BLaER1 (cell line): Measurements from ENCODE around the gene PACSIN2.

ENCODE experiments used
- H3K27ac ChIP-seq: shearing (Covaris generic); formaldehyde crosslinking; 2 replicates; pipeline ENCODE4 v1.8.1; 2022
- H3K27me3 ChIP-seq: shearing (Covaris generic); formaldehyde crosslinking; 2 replicates; pipeline ENCODE4 v1.8.1; 2022
- H3K36me3 ChIP-seq: shearing (Covaris generic); formaldehyde crosslinking; 2 replicates; pipeline ENCODE4 v1.8.1; 2022
- H3K4me1 ChIP-seq: shearing (Covaris generic); formaldehyde crosslinking; 2 replicates; pipeline ENCODE4 v1.8.1; 2022
- H3K4me2 ChIP-seq: shearing (Covaris generic); formaldehyde crosslinking; 2 replicates; pipeline ENCODE4 v1.8.1; 2022
- H3K4me3 ChIP-seq: shearing (Covaris generic); formaldehyde crosslinking; 2 replicates; pipeline ENCODE4 v1.8.1; 2022
- H3K9ac ChIP-seq: shearing (Covaris generic); formaldehyde crosslinking; 2 replicates; pipeline ENCODE4 v1.8.1; 2022
- H3K9me3 ChIP-seq: shearing (Covaris generic); formaldehyde crosslinking; 2 replicates; pipeline ENCODE4 v1.8.1; 2022
- H4K20me1 ChIP-seq: shearing (Covaris generic); formaldehyde crosslinking; 2 replicates; pipeline ENCODE4 v1.8.1; 2022
- Cebpa-rat ChIP-seq: shearing (Covaris generic); IDR thresholded peaks from 2 replicates; pipeline ENCODE4 v1.8.1; 2022

Gene PACSIN2

DNA sequence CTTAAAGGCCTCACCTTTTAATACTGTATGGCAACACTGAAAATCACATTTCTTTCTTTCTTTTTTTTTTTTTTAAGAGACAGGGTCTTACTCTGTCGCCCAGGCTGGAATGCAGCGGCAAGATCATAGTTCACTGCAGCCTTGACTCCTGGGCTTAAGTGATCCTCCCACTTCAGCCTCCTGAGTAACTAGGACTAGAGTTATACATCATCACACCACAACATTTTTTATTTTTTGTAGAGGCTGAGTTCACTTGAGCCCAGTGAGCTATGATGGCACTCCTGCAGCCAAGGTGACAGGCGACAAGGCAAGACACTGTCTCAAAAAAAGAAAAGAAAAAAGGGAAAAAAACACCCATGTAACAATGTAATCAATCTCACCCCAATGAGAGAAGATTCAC lies 167.8 kb downstream of the PACSIN2 start:
- Histone ChIP-seq H3K4me3 (no peak overlapping the region), H3K4me2 (no peak overlapping the region), H3K27ac (no peak overlapping the region), H3K36me3 (peaks cover 52% of the 10 kb centered on the region), H3K9me3 (no peaks in the 10 kb centered on the region), H3K27me3 (no peaks in the 10 kb centered on the region), H3K4me1 (peaks cover 9% of the 10 kb centered on the region; the same call in 1 of the 2 replicates), H4K20me1 (peaks cover 43% of the 10 kb centered on the region), H3K9ac (no peak overlapping the region)
- no peak for TF ChIP-seq Cebpa-rat

DNA sequence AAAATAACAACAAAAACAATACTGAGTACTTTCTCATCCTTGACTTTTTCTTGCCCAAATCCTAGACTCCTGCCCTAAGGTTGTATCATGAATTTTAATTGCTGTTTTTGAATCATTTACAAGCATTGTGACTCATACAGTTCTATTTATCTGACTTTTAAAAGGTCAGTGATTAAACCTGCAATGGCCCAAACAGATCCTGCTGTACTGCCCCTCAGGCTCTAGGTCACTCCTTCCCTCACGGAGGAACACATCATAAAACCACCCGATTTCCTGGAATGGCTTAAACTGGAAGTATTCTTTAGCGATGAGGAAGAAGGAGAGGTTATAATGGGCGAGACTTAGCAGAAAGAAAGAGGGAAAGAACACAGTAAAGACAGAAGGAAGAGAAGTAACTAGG lies 170.2 kb downstream of the PACSIN2 start:
- no peak overlapping the region for H3K9ac ChIP-seq
- H3K27me3 ChIP-seq, result no peaks in the 10 kb centered on the region
- H3K9me3 ChIP-seq, result no peaks in the 10 kb centered on the region
- H3K36me3 ChIP-seq, result peaks cover 75% of the 10 kb centered on the region
- no peak overlapping the region for H3K27ac ChIP-seq
- H3K4me2 ChIP-seq, result no peak overlapping the region
- no peak overlapping the region for H3K4me3 ChIP-seq
- H3K4me1 ChIP-seq, result peaks cover 9% of the 10 kb centered on the region; the same call in 1 of the 2 replicates
- peaks cover 24% of the 10 kb centered on the region; the same call in 1 of the 2 replicates for H4K20me1 ChIP-seq
- no peak for TF ChIP-seq Cebpa-rat

DNA sequence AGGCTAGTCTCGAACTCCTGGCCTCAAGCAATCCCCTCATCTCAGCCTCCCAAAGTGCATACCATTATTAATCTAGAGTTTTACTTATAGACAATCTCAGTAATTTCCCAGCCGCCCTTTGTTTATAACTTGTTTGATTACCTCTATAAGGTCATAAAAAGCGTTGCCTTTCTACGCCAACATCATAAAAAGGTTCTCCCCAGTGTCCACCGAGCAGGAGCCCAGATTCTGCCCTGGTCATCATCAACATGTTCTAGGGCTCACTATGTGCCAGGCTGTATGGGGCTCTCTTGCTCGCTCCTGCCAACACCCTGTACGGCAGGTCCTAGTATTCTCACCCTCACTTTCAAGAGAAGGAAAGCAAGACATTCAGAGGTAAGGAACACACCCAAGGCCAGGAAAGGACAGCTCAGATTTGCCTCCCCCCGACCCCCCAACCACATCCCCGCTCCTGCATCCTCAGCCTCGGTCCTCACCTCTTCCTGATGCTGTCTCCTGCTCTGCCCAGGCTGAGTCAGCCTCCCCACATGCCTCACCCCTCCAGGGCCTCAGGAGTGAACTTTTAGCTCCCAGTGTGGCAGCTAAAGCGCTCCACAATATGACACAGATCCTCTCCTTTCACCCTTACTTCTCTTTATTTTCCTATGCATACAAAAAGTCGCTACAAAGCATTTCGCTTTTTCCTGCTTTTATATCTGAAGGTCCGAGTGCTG lies 172.1 kb downstream of the PACSIN2 start:
- Histone ChIP-seq H3K27ac (no peak overlapping the region), H3K4me3 (no peak overlapping the region)

DNA sequence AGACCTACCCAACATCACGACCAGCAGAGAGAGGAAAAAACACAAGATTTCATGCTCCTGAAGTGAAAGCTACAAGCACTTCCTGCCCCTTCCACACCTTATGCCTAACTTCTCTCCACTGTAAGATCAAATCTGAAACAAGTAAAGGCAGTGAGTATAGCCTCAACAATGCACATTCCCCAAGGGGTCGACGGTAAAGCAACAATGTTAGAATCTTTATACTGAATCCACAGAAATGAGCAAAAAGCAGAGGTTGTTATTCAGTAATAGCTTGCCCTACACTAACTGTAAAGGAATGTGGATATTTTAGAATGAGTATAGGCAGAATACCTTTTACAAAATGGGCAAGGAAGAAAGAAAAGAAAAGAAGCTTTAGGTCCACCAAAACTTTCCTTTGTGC lies 173.5 kb downstream of the PACSIN2 start:
- Histone ChIP-seq H3K4me2 (no peak overlapping the region), H3K9me3 (no peaks in the 10 kb centered on the region), H3K9ac (no peak overlapping the region), H3K27ac (no peak overlapping the region), H3K4me1 (peaks cover 9% of the 10 kb centered on the region; the same call in 1 of the 2 replicates), H3K27me3 (no peaks in the 10 kb centered on the region), H4K20me1 (no peaks in the 10 kb centered on the region), H3K36me3 (peaks cover 92% of the 10 kb centered on the region), H3K4me3 (no peak overlapping the region)
- TF ChIP-seq Cebpa-rat, result no peak

More for the DNA sequence above, 172.1 kb downstream of the PACSIN2 start:
- Histone ChIP-seq H3K9ac (no peak overlapping the region), H4K20me1 (peaks cover 9% of the 10 kb centered on the region; the same call in 1 of the 2 replicates), H3K36me3 (peaks cover 88% of the 10 kb centered on the region), H3K27me3 (no peaks in the 10 kb centered on the region), H3K9me3 (no peaks in the 10 kb centered on the region), H3K4me1 (peaks cover 9% of the 10 kb centered on the region; the same call in 1 of the 2 replicates), H3K4me2 (no peak overlapping the region)
- TF ChIP-seq Cebpa-rat, result no peak

DNA sequence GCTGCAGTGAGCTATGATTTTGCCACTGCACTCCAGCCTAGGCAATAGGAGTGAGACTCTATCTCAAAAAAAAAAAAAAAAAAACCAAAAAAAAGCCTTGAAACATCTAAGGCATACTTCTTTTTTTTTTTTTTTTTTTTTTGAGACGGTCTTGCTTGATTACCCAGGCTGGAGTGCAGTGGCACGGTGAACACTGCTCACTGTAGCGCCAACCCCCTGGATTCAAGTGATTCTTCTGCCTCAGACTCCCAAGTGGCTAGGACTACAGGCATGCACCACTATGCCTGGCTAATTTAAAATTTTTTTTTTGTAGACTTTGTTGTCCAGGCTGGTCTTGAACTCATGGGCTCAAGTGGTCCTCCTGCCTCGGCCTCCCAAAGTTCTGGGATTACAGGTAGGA lies 177.4 kb downstream of the PACSIN2 start:
- H3K4me2 ChIP-seq, result no peak overlapping the region
- no peaks in the 10 kb centered on the region for H4K20me1 ChIP-seq
- H3K36me3 ChIP-seq, result peaks cover 93% of the 10 kb centered on the region
- H3K4me1 ChIP-seq, result no peaks in the 10 kb centered on the region
- H3K27me3 ChIP-seq, result no peaks in the 10 kb centered on the region
- no peak for TF ChIP-seq Cebpa-rat
- no peak overlapping the region for H3K9ac ChIP-seq
- H3K9me3 ChIP-seq, result no peaks in the 10 kb centered on the region
- no peak overlapping the region for H3K27ac ChIP-seq
- H3K4me3 ChIP-seq, result no peak overlapping the region

DNA sequence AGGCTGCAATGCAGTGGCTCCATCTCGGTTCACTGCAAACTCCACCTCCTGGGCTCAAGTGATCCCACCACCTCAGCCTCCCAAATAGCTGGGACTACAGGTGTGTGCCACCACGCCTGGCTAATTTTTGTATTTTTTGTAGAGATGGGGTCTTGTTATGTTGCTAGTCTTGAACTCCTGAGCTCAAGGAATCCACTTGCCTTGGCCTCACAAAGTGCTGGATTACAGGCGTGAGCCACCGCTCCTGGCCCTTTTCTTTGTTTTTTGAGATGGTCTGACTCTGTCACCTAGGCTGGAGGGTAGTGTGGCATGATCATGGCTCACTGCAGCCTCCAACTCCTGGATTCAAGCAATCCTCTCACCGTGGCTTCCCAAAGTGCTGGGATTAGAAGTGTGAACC lies 178.9 kb downstream of the PACSIN2 start:
- H3K27me3 ChIP-seq, result no peaks in the 10 kb centered on the region
- TF ChIP-seq Cebpa-rat, result no peak
- H3K36me3 ChIP-seq, result peaks cover 93% of the 10 kb centered on the region
- H3K4me2 ChIP-seq, result no peak overlapping the region
- no peak overlapping the region for H3K9ac ChIP-seq
- H3K27ac ChIP-seq, result no peak overlapping the region
- no peaks in the 10 kb centered on the region for H4K20me1 ChIP-seq
- H3K9me3 ChIP-seq, result no peaks in the 10 kb centered on the region
- H3K4me1 ChIP-seq, result no peaks in the 10 kb centered on the region
- no peak overlapping the region for H3K4me3 ChIP-seq

DNA sequence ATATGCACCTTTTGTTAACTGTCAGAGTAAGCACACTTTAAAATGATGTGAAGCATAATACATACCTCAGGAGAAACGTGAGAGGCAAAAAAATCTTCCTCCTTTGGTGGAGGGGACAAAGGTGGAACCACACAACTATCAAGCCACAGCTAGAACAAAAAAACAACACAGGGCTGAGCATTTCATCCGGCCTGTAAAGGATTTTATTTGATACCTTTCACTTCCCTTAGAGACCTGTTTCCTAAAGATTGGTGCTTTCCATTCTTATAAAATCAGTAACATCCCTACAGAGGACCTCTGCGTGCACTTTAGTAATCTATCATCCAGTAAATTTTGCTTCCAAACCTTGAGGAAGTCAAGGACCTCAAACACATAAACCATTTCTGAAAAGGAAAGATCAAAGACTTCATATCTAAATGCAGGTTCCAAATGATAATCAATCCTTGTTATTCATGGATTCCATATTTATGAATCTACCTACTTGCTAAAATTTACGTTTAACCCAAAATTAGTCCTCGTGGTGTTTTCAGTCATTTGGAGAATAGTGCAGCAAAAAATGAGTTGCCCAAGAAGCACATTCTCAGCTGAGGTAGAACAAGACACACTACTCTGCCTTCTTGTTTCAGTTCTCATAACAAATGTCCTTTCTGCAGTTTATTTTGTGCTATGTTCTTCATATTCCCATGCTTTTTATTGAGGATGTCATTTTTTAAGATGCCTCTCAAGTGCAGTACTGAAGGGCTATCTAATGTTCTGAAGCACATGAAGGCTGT lies 180.6 kb downstream of the PACSIN2 start:
- Histone ChIP-seq H3K36me3 (peaks cover 89% of the 10 kb centered on the region), H3K4me2 (no peak overlapping the region), H3K9me3 (no peaks in the 10 kb centered on the region), H3K27me3 (no peaks in the 10 kb centered on the region), H3K9ac (no peak overlapping the region), H3K4me1 (peaks cover 11% of the 10 kb centered on the region), H3K4me3 (no peak overlapping the region), H4K20me1 (no peaks in the 10 kb centered on the region), H3K27ac (no peak overlapping the region)
- no peak for TF ChIP-seq Cebpa-rat

DNA sequence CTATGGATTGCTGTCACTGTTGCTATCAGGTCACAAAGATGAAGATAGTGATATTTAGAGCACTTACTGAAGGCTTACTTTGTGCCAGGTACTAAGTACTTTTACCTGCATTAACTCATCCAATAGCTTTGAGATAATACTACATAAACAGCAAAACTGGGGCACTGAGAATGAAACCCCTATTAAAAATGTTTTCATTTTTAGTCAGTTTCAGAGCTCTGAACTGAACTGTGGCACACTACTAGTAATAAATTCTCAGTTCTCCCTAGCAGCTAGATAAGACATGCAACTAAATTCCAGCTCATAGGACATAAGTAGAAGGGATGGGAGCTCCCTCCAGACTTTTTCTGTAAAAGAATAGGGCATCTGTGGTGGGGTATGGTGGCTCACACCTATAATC lies 181.8 kb downstream of the PACSIN2 start:
- no peak overlapping the region for H3K9ac ChIP-seq
- no peak overlapping the region for H3K4me2 ChIP-seq
- H3K4me3 ChIP-seq, result no peak overlapping the region
- peaks cover 23% of the 10 kb centered on the region for H3K4me1 ChIP-seq
- peaks cover 90% of the 10 kb centered on the region for H3K36me3 ChIP-seq
- H3K27ac ChIP-seq, result no peak overlapping the region
- no peaks in the 10 kb centered on the region for H3K27me3 ChIP-seq
- TF ChIP-seq Cebpa-rat, result no peak
- no peaks in the 10 kb centered on the region for H4K20me1 ChIP-seq
- no peaks in the 10 kb centered on the region for H3K9me3 ChIP-seq

DNA sequence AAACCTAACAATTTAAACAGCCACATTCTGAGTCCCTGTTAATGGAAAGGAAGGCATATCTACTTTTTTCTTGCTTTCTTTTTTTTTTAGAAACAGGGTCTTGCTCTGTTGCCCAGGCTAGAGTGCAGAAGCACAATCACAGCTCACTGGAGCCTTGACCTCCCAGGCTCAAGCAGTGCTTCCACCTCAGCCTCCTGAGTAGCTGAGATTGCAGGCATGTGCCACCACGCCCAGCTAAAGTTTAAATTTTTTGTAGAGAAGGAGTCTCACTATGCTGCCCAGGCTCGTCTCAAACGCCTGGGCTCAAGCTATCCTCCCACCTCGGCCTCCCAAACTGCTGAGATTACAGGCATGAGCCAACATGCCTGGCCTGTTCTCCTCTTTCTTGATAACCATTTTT lies 183.2 kb downstream of the PACSIN2 start:
- no peak overlapping the region for H3K9ac ChIP-seq
- peaks cover 23% of the 10 kb centered on the region for H3K4me1 ChIP-seq
- peaks cover 92% of the 10 kb centered on the region for H3K36me3 ChIP-seq
- no peak overlapping the region for H3K4me2 ChIP-seq
- no peak for TF ChIP-seq Cebpa-rat
- H3K27ac ChIP-seq, result no peak overlapping the region
- no peak overlapping the region for H3K4me3 ChIP-seq
- no peaks in the 10 kb centered on the region for H3K9me3 ChIP-seq
- H4K20me1 ChIP-seq, result no peaks in the 10 kb centered on the region
- H3K27me3 ChIP-seq, result no peaks in the 10 kb centered on the region

DNA sequence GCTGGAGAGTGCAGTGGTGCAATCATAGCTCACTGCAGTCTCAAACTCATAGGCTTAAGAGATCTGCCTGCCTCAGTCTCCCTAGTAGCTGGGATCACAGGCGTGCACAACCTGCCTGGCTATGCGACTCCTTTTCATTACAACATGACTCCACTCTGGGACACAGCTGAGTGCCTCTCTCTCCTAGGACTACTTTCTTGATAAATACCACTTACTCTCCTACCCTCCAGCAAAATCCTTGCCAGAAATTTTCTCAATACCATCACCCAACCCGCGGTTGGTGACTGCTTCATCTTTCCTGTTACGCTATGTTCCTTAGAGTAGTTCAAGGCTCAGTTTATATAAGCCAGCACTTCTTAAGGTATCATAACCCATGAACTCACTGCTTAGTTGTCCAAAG lies 184.8 kb downstream of the PACSIN2 start:
- Histone ChIP-seq H3K4me2 (0 out of 2 replicates have a peak overlapping the region, but pooled peaks have one; percentile 48), H3K4me3 (no peak overlapping the region), H3K27me3 (no peaks in the 10 kb centered on the region), H4K20me1 (no peaks in the 10 kb centered on the region), H3K36me3 (peaks cover 92% of the 10 kb centered on the region), H3K27ac (no peak overlapping the region), H3K4me1 (peaks cover 23% of the 10 kb centered on the region), H3K9ac (no peak overlapping the region), H3K9me3 (no peaks in the 10 kb centered on the region)
- no peak for TF ChIP-seq Cebpa-rat
